Measurements from ENCODE around the gene TMEM40.
"Not testable (repeated sequence)": the region's sequence is repeated elsewhere in the genome, so short reads cannot be mapped to it uniquely, and the experiment has no call there.

TMEM40 gene

DNA sequence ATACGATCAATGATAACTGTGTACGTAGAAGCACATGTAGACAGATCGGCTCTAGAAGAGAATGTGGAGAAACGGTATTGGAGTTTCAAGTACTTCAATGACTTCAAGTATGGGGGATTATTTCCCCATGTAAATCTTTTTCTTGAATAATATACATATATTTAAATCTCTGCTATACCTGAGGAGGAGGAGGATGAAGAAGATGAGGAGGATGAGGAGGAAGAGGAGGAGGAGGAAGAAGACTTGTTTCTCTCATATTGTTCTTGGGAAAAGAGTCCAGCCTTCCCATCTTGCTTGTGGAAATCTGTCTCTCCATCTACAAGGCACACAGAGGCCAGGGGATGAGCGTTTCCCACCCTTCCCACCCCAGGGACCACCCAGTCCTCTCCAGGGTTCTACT is 10.6 kb downstream of the TMEM40 start:
- no peak for DNase-seq

DNA sequence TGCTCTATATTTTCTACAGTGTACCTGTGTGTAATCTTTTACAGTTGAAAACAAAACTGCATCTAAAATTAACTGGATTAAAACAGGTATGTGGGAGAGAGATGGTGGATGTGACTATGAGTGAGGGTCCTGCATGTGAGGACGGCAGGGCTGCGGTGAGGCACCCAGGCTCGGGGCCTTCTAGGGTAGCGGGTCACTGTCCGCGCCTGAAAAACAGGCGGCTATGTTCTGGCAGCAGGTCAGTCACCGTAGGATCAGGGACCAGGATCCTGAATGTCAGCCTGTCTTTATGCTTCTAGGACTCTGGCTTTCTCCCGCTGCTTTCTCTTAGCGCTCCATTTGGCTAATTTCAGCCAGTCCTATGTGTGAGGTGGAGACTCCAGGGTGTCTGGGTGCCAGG is 12.6 kb downstream of the TMEM40 start:
- no peak for DNase-seq

DNA sequence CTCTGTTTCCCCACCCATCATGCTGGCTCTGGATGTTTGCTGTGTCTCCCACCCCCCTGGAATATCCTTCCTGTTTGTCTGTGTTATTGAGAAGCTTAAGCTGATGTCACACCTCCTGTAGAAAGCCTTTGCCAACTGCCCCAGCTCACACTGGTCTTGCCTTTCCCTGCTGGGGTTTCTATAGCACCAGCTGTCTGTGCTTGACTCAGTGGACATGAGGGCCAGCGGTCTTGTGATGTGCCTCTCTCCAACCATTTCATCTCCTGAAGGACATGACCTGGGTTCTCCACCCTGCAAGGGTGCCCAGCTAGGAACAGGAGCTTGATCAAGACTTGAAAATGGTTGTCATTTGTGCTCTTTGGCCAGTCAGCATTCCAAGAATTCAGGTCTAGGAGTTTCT is 14.7 kb downstream of the TMEM40 start:
- DNase-seq, result no peak

DNA sequence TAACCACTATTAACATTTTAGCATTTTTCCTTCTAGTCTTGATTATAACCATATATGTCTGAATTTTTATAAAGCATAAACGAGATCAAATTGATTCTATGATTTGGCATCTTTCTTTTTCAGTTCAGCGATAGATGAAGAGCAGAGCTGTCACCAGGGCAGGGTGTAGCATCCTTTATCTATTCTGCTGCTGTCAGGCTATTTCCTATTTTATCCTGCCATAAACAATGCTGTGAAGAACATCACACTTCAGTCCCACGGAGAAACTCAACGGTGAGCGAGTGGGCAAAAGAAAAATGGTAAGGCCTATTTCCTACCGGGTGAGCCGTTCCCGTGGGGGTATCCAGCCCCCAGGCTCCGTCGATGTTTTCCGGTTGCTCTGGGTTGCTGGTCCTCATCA is 15.5 kb downstream of the TMEM40 start:
- DNase-seq, result no peak

DNA sequence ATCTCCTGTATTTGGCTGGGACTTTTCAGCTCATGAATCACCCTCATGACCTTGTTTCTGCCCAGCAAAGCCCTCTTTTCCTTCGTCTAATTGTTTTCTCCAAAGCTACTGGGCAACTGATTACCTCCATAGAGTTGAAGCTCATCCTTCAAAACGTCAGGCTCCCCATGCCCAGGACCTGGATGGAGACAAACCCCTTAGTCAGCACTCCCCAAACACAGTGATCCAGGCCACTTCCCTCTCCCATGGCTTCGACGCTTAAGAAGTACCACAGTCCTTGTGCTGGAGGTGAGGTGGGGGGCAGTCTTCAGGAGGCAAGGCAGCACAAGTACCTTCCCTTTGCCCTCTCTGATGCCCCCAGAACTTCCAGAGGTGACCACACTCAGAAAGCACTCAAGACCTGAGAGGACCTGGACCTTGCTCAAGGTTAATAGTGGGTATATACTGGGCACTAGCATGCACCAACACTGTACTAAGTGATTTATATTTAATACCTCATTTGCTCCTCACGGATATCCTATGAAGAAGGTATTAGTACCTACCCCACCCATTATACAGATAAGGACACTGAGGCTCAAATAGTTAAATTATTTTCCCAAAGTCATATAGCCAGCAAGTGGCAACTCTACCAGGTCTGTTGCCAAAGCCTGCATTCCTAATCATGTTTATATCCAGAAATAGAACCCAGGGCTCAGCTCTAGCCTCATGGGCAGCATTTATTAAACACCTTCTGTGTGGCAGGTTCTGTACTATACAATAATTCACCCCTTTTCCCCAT is 16.5 kb downstream of the TMEM40 start:
- DNase-seq, result no peak

DNA sequence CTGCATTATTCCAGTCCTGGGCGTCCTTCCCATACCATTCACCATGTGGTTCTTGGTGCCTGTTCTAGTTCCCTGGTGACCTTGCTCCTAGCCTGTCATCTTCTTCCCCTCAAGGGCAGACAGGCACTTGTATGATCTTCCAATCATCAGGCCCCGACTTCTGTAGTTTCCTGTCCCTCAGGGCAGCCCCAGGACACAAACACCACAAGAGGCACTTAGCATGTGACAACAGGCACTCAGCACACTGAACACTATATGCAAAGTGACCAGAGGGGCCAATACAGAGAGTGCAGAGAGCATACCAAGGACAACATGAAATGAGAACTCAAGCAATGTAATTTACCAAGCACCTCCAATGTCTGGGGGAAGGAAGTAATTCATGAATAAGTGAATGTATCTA is 17.9 kb downstream of the TMEM40 start:
- DNase-seq, result no peak

DNA sequence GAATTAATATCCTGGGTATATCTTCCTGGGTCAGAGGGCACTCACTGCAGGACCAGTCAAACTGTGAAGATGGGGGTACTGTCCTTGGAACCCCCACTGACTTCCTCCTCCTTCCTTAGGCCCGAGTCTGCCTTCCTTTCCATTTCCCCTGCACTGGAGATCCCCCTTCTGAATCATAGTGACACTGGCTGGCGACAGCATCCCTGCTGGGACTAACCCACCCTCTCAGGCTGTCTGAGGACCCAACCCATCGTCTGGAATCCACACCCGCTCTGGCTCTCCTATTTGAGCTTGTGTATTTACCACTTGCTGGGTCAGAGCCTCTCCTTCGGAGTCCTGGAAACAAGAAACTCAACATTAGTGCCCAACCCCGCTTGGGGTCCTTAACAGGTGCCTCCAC is 21.2 kb downstream of the TMEM40 start:
- DNase-seq, result no peak

DNA sequence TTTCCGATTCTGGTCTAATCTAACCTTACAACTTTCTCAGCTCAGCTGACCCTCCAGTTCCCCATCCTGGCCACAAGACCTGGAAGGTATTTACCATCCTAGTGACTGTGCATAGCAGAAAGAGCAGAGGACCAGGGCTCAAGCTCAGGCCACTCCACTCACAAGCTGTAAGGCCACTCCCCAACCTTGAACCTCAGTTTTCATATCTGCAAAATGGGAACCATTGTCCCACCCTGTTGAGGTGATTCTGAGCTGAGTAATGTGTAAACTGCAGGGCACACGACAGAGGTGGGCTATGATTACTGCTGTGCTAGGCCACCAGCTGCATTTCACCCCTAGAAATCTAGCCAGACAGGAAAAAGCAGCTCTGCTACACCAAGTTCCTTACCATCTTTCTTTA is 21.7 kb downstream of the TMEM40 start:
- no peak for DNase-seq

DNA sequence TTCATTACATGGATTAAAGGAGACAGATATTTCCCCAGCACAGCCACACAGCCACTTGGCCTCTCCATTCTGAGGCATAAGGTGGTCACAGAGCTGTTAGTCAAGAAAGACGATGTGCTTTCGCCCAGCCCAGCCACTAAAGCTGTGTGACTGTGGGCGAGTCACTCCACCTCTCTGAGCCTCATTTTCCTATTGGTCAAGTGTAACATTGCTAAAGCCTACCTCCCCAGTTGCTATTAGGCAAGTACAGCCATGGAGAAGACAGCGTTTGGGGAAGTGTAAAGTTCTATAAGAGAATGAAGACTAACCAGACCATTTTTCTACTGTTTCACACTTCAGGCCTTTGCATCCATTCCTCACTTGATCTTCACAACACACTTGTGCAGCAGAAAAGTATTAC is 24.1 kb downstream of the TMEM40 start:
- DNase-seq, result no peak

DNA sequence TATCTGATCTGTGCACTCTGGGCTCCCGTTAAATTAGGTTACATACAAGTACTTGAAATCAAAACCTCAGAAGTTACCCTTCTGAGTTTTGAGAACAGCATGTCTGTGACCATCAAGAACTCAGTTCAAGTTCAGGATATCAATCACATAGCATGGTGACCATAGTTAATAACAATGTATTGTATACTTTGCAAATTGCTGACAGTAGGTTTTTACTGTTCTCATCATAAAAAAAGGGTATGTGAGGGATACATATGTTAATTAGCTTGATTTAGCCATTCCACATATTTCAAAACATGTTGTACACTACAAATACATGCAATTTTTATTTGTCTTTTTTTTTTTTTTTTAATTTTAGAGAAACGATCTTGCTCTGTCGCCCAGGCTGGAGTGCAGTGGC is 25.5 kb downstream of the TMEM40 start:
- DNase-seq, result no peak

DNA sequence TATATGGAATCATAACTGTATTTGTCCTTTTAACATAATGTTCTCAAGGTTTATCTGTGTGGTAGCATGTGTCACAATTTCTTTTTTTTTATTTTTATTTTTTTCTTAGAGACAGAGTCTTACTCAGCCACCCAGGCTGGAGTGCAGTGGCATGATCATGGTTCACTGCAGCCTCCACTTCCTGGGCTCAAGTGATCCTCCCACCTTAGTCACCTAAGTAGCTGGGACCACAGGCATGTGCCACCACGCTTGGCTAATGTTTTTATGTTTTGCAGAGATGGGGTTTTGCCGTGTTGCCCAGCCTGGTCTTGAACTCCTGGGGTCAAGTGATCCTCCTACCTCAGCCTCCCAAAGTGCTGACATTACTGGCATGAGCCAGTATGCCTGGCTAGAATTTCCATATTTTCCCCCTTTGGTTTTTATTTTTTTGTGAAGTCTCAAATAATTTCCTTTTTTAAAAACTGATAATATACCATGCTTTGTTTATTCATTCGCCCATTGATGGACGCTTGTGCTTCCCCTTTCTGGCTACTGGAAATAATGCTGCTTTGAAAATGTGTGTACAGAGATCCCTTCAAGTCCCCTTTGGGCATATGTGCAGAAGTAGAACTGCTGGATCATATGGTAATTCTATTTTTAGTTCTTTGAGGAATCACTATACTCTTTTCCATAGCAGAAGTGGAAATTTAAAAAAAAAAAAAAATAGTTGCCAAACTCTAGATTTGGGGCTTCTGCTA is 28.4 kb downstream of the TMEM40 start:
- DNase-seq, result no peak

DNA sequence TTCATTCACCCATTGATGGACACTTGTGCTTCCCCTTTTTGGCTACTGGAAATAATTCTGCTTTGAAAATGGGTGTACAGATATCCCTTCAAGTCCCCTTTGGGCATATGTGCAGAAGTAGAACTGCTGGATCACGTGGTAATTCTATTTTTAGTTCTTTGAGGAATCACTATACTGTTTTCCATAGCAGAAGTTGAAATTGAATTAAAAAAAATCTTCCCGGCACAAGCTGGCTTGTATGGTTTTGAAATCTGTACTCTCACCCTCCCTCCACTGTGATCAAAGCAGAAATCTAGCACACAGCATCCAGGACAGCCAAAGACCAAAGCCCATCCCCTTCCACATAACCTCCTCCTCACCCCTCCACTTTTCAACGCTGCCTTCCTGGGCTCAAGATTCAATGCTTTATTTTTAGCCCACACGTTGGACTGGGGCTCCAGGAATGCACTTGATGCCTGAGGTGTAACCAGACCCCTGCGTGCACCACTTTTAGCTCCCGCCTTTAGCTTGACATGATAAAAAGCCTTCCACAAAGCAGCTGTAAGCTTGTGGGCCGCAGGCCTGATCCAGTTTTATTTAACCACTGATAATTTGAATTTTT is 29.9 kb downstream of the TMEM40 start:
- DNase-seq, result peak; percentile 76

DNA sequence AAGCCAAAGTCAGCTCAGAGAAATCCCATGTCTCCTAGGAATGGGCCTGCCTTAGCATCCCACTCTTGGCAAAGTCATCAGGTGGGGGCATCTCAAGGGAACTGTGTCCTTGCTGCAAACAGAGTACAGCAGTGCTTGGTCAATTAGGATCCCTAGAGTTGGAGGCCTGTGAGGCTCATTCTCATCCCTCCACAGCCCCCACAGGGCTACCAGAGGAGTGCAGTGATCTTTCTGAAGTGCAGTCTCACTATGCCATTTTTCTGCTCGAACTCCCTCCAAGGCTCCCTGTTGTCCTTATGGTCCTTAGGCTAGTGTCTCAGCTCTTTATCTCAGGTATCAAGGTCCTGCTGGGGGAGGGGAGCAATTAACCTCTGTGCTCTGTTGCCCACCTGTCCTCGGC is 31.1 kb downstream of the TMEM40 start:
- DNase-seq, result no peak

DNA sequence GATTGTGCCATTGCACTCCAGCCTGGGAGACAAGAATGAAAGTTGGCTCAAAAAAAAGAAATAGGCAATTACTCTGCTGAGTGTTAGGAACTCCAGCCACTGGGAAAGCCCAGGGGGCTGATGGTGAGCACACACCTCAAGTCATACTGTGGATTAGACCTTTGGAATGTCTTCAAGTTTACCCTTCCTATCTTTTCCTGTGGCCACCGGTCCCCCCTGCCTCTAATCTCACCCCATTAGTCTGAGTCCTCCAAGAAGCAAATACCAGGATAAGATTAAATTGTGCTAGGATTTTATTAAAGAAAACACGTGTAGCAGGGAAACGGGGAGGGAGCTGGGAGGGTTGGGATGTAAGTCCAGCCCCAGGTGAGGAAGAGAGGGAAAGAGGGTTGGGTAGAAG is 31.6 kb downstream of the TMEM40 start:
- no peak for DNase-seq

DNA sequence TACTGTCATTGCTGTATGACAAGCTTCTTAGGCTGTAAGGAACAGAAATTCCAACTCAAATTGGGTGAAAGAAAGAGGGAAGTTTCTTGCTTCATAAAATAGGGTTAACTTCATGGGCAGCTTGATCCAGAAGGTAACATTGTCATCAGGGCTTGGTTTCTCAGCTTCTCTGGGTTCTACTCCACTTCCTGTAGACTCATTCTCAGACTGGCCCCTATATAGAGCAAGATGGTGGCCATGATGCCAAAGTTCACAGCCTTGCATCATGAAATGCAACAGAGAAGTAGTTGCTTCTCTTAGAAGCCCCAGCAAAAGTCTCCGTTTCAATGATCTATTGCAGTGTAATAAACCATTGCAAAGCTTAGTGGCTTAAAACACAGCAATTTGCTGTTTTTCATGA is 33.6 kb downstream of the TMEM40 start:
- DNase-seq, result no peak

DNA sequence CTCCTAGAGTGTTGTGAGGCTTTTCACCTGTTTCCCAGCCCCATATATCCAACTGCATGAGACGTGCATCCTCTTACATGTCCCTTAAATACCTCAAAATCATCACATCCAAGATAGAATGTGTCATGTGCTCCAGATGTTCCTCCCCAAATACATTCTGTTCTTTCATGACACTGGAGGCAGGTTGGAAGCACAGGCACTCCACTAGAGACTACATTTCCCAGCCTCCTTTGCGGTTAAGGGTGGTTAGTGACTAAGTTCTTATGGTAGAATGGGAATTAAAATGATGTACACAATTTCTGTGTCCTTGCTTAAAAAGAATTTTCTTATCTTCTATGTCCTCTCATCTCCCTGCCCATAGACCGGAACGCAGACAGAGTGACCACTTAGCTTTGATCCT is 34.3 kb downstream of the TMEM40 start:
- no peak for DNase-seq

DNA sequence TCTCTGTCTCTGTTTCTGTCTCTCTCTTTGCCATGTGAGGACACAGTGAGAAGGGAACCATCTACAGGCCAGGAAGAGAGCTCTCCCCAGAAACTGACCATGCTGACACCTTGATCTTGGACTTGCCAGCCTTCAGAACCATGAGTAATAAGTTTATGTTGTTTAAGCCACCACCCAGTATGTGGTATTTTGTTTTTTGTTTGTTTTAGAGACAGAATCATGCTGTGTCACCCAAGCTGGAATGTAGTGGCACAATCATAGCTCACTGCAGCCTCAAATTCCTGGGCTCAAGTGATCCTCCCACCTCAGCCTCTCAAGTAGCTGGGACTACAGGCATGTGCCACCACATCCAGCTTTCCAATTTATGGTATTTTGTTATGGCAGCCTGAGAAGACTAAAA is 35.7 kb downstream of the TMEM40 start:
- DNase-seq, result not testable (repeated sequence)

DNA sequence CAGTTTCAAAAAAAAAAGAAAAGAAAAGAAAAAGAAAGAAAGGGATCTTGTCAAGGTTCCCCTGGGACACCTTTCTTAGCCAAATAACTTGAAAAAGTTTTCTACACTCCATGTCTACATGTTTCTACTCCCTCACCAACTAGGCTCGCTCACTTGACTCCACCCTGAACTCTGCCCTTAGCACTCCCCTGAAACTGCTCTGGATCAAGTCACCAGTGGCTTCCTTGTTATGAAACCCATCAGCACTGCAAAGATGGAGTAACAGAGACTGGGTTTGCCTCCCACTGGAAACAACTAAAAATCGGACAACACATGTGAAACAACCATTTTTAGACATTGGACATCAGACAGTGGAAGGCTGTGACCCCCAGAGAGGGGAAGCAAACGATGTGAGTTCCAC is 36.8 kb downstream of the TMEM40 start:
- no peak for DNase-seq

DNA sequence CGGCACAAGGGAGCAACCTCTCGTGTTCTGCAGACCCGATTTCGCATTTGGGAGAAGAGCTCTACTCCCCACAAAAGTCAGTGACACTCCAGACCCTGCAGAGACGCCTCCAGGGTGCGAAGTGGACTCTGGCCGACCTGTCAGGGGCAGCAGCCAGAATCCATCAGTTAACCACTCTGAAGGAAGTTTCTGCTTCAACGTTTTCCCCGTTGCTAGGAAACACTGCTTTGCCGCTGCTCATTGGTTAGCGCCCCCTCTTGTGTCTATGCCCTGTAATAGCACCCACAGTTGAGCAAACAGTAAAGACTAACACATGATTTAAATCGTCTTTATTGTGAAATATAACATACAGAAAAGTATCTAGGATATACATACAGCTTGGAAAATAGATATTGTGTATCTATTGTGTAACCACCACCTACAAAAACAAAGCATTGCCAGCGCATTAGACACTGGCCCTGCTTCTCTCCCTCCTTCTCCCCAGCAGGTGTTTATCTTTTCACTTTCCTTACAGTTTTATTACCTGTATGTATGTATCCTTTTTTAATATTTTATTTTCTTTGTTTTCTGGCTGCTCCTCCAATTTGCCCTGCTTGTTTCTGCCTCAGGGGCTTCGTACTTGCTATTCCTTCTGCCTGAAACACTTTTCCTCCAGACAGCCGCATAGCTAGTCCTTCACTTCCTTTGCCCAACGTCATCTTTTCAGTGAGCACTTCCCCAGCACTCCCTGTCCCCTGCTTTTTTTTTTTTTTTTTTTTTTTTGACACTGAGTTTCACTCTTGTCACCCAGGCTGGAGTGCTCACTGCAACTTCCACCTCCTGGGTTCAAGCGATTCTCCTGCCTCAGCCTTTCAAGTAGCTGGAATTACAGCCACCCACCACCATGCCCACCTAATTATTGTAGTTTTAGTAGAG is 38.8 kb downstream of the TMEM40 start:
- DNase-seq, result peak; percentile 75

DNA sequence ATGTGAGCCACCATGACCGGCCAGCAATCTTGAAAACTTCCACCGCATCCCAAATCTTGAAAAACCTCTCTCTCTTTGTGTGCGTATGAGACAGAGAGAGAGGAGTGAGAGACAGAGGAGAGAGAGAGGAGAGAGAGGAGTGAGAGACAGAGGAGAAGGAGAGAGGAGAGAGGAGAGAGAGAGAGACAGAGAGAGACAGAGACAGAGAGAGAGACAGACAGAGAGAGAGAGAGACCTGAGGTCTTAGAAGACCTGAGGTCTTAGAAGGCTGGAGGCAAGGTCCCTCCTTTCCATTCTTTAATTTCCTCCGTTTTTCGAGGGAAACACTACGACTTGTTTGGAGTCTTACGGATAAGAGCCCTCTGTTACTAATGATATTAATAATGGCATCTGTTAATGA is 39.5 kb downstream of the TMEM40 start:
- no peak for DNase-seq

DNA sequence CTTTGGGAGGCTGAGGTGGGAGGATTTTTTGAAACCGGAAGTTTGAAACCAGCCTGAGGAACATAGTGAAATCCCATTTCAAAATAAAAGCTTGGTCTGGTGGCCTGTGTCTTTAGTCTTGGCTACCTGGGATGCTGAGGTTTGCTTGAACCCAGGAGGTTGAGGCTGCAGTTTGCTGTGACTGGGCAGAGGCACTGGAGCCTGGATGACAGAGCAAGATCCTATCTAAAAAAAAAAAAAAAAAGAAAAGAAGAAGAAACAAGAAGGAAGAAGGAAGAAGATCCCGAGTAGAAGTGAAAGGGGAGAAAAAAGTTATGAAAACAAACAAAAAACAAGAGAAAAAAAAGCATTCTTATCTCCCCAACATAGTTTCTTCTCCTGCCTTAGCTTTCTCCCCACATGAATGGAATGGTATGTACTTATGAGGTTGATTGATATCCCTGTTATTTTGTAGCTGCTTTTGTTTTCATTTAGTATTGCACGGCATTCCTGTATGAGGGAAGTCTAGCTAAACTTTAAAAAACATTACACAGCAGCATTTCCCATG is 42.4 kb downstream of the TMEM40 start:
- DNase-seq, result no peak

DNA sequence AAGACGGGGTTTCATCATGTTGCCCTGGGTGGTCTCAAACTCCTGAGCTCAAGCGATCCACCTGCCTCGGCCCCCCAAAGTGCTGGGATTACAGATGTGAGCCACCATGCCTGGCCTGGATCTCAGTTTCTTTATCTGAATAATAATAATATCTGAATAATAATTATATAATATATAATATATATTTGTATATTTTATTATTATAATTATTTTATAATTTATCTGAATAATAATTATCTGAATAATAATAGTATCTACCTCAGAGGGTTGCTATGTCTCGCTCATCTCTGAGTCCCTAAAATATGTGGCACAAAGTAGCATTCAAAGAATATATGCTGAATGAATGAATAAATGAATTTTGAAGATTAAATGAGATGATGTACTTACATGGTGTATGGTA is 44.8 kb downstream of the TMEM40 start:
- no peak for DNase-seq

DNA sequence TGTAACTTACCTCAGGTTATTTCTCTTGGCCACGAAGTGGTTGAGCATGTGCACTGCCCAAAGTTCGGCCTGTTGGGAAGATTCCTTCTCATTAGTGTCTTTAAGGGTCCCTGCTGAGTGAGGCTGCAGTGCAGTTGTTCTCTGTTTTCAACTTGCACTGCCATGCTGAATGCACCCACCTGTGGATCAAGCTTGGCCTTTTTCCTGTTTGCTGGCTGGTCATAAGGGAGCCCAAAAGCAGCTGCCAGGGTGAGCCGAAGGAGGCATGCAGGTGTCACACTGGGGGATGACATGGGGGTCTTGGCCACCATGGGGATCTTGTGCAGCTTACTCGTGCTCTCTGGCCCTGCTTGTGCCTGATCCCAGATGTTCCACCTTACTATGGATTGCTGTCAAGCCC is 49.0 kb downstream of the TMEM40 start:
- no peak for DNase-seq
